HL-60 (cell line): ENCODE results near the gene TPCN2.

Experiments used
- CTCF ChIP-seq: IDR thresholded peaks from one replicate; pipeline ENCODE4 v1.5.1; 2011; ENCODE audit warnings: low read length, control low read depth, inconsistent platforms; ENCODE audit not compliant: insufficient read depth
- GABPA ChIP-seq: IDR thresholded peaks from 2 replicates; pipeline ENCODE4 v1.6.1; 2012; ENCODE audit warnings: low read depth
- POLR2AphosphoS5 ChIP-seq: IDR thresholded peaks from 2 replicates; pipeline ENCODE4 v1.6.1; 2012; ENCODE audit warnings: low read depth
- TF ChIP-seq, protein P1 (sequence below): IDR thresholded peaks from 2 replicates; pipeline ENCODE4 v1.6.1; 2012; ENCODE audit warnings: low read depth; ENCODE audit not compliant: insufficient replicate concordance

GRCh38 chr11:69166218-69167115 is 117.7 kb downstream of the TPCN2 start:
- no peak for TF ChIP-seq CTCF
- TF ChIP-seq POLR2AphosphoS5, result no peak
- TF ChIP-seq, protein P1, sequence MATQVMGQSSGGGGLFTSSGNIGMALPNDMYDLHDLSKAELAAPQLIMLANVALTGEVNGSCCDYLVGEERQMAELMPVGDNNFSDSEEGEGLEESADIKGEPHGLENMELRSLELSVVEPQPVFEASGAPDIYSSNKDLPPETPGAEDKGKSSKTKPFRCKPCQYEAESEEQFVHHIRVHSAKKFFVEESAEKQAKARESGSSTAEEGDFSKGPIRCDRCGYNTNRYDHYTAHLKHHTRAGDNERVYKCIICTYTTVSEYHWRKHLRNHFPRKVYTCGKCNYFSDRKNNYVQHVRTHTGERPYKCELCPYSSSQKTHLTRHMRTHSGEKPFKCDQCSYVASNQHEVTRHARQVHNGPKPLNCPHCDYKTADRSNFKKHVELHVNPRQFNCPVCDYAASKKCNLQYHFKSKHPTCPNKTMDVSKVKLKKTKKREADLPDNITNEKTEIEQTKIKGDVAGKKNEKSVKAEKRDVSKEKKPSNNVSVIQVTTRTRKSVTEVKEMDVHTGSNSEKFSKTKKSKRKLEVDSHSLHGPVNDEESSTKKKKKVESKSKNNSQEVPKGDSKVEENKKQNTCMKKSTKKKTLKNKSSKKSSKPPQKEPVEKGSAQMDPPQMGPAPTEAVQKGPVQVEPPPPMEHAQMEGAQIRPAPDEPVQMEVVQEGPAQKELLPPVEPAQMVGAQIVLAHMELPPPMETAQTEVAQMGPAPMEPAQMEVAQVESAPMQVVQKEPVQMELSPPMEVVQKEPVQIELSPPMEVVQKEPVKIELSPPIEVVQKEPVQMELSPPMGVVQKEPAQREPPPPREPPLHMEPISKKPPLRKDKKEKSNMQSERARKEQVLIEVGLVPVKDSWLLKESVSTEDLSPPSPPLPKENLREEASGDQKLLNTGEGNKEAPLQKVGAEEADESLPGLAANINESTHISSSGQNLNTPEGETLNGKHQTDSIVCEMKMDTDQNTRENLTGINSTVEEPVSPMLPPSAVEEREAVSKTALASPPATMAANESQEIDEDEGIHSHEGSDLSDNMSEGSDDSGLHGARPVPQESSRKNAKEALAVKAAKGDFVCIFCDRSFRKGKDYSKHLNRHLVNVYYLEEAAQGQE, result no peak
- no peak for TF ChIP-seq GABPA
